CD4-positive, alpha-beta T cell (primary cell): ENCODE data around the gene PIP5K1C. TPM values are rescaled to one million over a fixed set of nuclear protein-coding genes. Genes with fewer than 3 reads are reported as not detected.

Experiments used
- ATAC-seq: fragments of 200-7000 bp; cut with Tn5 transposase; one replicate; pipeline ENCODE4 v1.10.0; 2022; ENCODE audit warnings: mild to moderate bottlenecking; ENCODE audit not compliant: poor library complexity
- CTCF ChIA-PET: fragments of 350-600 bp; sonication (Branson Sonifier 250); formaldehyde crosslinking; loops from one replicate; lab custom pipeline; 2021; ENCODE audit warnings: antibody characterized with exemption, inconsistent platforms; lab: Charles Lee
- POLR2A ChIA-PET: fragments of 350-600 bp; sonication (Branson Sonifier 250); formaldehyde crosslinking; loops from one replicate; lab custom pipeline; 2021; ENCODE audit warnings: antibody characterized with exemption, inconsistent platforms; lab: Charles Lee
- DNase-seq, 14 experiments: peaks; one replicate each; pipeline ENCODE4 v3.0.0-alpha.2; 2013 to 2020; ENCODE audit warnings: mixed read lengths in 2 of 14
- H3K27ac ChIP-seq, 2 donors: one replicate each; pipeline versions ENCODE4 v1.5.1 to v1.7.0; 2013; ENCODE audit warnings: low read length in 2 of 2, low read depth in 1 of 2, mild to moderate bottlenecking in 1 of 2
- H3K27me3 ChIP-seq, 2 experiments: 1 replicate in 1 of 2; 2 replicates in 1 of 2; pipeline versions ENCODE4 v1.6.1 to v1.7.0; 2013; ENCODE audit warnings: low read length in 2 of 2, control low read depth in 1 of 2, mild to moderate bottlenecking in 1 of 2, moderate library complexity in 1 of 2; ENCODE audit not compliant: insufficient read depth in 2 of 2, control insufficient read depth in 1 of 2
- H3K36me3 ChIP-seq: one replicate; pipeline ENCODE4 v1.6.1; 2013; ENCODE audit warnings: low read length, control low read depth; ENCODE audit not compliant: insufficient read depth
- H3K4me1 ChIP-seq: one replicate; pipeline ENCODE4 v1.6.1; 2013; ENCODE audit warnings: low read length, control low read depth; ENCODE audit not compliant: insufficient read depth
- H3K4me3 ChIP-seq: one replicate; pipeline ENCODE4 v1.5.1; 2013; ENCODE audit warnings: mild to moderate bottlenecking, low read length, moderate library complexity
- H3K9me3 ChIP-seq, 2 experiments: 1 replicate in 1 of 2; 2 replicates in 1 of 2; pipeline versions ENCODE4 v1.6.1 to v1.7.0; 2013; ENCODE audit warnings: low read length in 2 of 2, mild to moderate bottlenecking in 2 of 2, control low read depth in 1 of 2, moderate library complexity in 1 of 2; ENCODE audit not compliant: control insufficient read depth in 1 of 2, insufficient read depth in 1 of 2
- H3K27ac Mint-ChIP-seq: one replicate; pipeline ENCODE4 v1.8.0; 2020; ENCODE audit warnings: mixed read lengths
- H3K27me3 Mint-ChIP-seq: one replicate; pipeline ENCODE4 v1.8.0; 2021; ENCODE audit warnings: mixed read lengths
- H3K36me3 Mint-ChIP-seq: one replicate; pipeline ENCODE4 v1.8.0; 2021; ENCODE audit warnings: low read depth, mixed read lengths
- H3K4me1 Mint-ChIP-seq: one replicate; pipeline ENCODE4 v1.8.0; 2021; ENCODE audit warnings: low read depth, mixed read lengths
- H3K4me3 Mint-ChIP-seq: one replicate; pipeline ENCODE4 v1.8.0; 2020; ENCODE audit warnings: mild to moderate bottlenecking, mixed read lengths
- H3K9me3 Mint-ChIP-seq: one replicate; pipeline ENCODE4 v1.8.0; 2020; ENCODE audit warnings: mixed read lengths
- CTCF ChIP-seq: fragments of 200-600 bp; IDR thresholded peaks from one replicate; pipeline ENCODE4 v1.8.0; 2022; ENCODE audit warnings: antibody characterized with exemption, mild to moderate bottlenecking
- intact Hi-C, 2 experiments: fragments of 100-400 bp; cut with DNase I in 1 of 2; cut with micrococcal nuclease in 1 of 2; formaldehyde crosslinking; loops; one replicate each; pipeline versions ENCODE4 v1.15.1 to v1.9.0; 2023 to 2025; cut with DNase I, micrococcal nuclease
- total RNA-seq, 174 experiments: library from RNA in 2 of 174; stranded (reverse) in 2 of 174; gene quantifications; one replicate each; pipeline ENCODE4 v1.2.3 and lab custom pipeline; 2021 to 2026

The PIP5K1C gene
- total RNA-seq, 2 experiments from 2014 or later = 14.7 to 15.5 TPM

- intact Hi-C loops = no loop called here
- Histone ChIP-seq H3K9me3 (no peaks in the 10 kb centered on the region), H3K27ac (no peak overlapping the region), H3K27me3 (no peaks in the 10 kb centered on the region), H3K4me1 (peaks cover 24% of the 10 kb centered on the region), H3K36me3 (peaks cover 2% of the 10 kb centered on the region), H3K4me3 (no peak overlapping the region)
- H3K27me3 Mint-ChIP-seq = no peaks in the 10 kb centered on the region
- H3K36me3 Mint-ChIP-seq = peaks cover 22% of the 10 kb centered on the region
- no peak for TF ChIP-seq CTCF
- H3K27ac Mint-ChIP-seq = peak overlapping the region; percentile 85
- ATAC-seq = no peak
- POLR2A ChIA-PET = interaction anchor here (0.6 to 1.9 kb wide), 7 partner anchors 11 to 74 kb away, joined by 3 to 27 read pairs (median 5); partner anchors contain the start of gene MRPL54
- no peak overlapping the region for H3K4me3 Mint-ChIP-seq
- H3K9me3 Mint-ChIP-seq = no peaks in the 10 kb centered on the region
- DNase-seq = no peak
- CTCF ChIA-PET = no interaction called here
- peaks cover 20% of the 10 kb centered on the region for H3K4me1 Mint-ChIP-seq
Observed at GRCh38 chr19:3738477-3739220, 38.4 kb upstream of the PIP5K1C start.

DNA sequence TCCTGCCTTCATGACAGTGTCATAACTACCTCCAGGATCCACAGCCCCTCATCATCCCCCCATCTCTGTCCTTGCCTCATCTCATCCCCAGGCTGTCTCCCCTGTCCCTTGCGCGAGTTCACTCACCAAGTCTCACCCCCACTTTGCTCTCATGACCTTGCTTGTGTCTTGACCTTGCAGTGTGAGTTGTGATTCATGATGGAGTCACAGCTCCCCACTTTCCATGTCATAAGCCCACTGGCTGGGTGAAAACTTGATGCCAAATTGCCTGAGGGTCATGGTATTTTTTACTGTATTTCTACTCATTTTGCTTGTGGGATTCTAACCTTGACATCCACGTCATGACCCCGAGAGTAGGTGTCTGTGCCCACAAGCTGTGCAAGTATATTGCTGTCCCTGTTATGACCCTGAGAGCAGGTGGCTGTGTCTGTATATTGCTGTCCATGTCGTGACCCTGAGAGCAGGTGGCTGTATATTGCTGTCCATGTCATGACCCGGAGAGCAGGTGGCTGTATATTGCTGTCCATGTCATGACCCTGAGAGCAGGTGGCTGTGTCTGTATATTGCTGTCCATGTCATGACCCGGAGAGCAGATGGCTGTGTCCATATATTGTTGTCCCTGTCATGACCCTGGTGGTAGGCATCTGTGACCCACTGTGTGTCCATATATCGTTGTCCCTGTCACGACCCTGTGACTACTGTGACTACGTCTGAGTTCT, 37.4 kb upstream of the PIP5K1C start:
- peaks cover 24% of the 10 kb centered on the region for H3K4me1 ChIP-seq
- H3K27me3 ChIP-seq = no peaks in the 10 kb centered on the region
- H3K36me3 ChIP-seq = peaks cover 5% of the 10 kb centered on the region
- H3K27ac ChIP-seq = no peak overlapping the region
- H3K4me3 Mint-ChIP-seq = no peak overlapping the region
- ChIA-PET POLR2A (no interaction called here), CTCF (no interaction called here)
- DNase-seq (no peak), ATAC-seq (no peak)
- H3K27ac Mint-ChIP-seq = no peak overlapping the region
- H3K4me3 ChIP-seq = no peak overlapping the region
- peaks cover 28% of the 10 kb centered on the region for H3K36me3 Mint-ChIP-seq
- H3K4me1 Mint-ChIP-seq = peaks cover 20% of the 10 kb centered on the region
- H3K9me3 ChIP-seq = no peaks in the 10 kb centered on the region
- no peaks in the 10 kb centered on the region for H3K27me3 Mint-ChIP-seq
- intact Hi-C loops = no loop called here
- H3K9me3 Mint-ChIP-seq = no peaks in the 10 kb centered on the region
- TF ChIP-seq CTCF = no peak

- Histone ChIP-seq H3K36me3 (peaks cover 5% of the 10 kb centered on the region), H3K4me3 (no peak overlapping the region), H3K27me3 (no peaks in the 10 kb centered on the region), H3K4me1 (peaks cover 24% of the 10 kb centered on the region), H3K9me3 (no peaks in the 10 kb centered on the region), H3K27ac (no peak overlapping the region)
- H3K36me3 Mint-ChIP-seq = peaks cover 28% of the 10 kb centered on the region
- ATAC-seq = no peak
- no peak for DNase-seq
- intact Hi-C loops = no loop called here
- H3K27ac Mint-ChIP-seq = no peak overlapping the region
- TF ChIP-seq CTCF = no peak
- CTCF ChIA-PET = no interaction called here
- no peak overlapping the region for H3K4me3 Mint-ChIP-seq
- no peaks in the 10 kb centered on the region for H3K27me3 Mint-ChIP-seq
- H3K9me3 Mint-ChIP-seq = no peaks in the 10 kb centered on the region
- peaks cover 20% of the 10 kb centered on the region for H3K4me1 Mint-ChIP-seq
- POLR2A ChIA-PET = no interaction called here
Observed at GRCh38 chr19:3736106-3736724, 35.9 kb upstream of the PIP5K1C start.
